ENCODE results near the gene ISX. TPM values are rescaled to one million over a fixed set of nuclear protein-coding genes. Genes with fewer than 3 reads are reported as not detected.

Gene ISX
- total RNA-seq, 2 experiments from 2014 or later = not detected

DNA sequence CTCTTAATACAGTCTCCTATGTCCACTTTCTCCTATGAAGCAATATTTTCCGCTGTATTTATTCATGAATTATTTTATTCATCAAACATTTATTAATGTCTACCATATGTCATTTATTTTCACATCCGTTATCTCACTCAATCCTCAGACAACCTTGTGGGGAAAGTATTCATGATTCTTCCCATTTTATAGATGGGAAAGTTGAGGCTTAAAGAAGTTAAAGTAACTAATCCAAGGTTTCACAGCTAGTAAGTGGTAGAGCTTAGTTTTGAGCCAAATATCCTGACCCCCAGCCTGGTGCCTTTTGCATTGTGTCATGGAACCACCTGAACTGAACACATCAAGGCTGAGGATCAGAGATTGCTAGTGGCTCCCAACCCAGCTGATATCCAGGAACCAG is 66.6 kb downstream of the ISX start:
- no peak overlapping the region for H3K27ac ChIP-seq (ENCODE audit: low read depth in 1 of 2, low read length in 2 of 2)
- CTCF ChIA-PET = no interaction called here

GRCh38 chr22:35133702-35134380 is 67.9 kb downstream of the ISX start:
- no peaks in the 10 kb centered on the region for H3K4me1 Mint-ChIP-seq (ENCODE audit: low read depth)

More for the DNA sequence above, 66.6 kb downstream of the ISX start:
- ATAC-seq (ENCODE audit: poor library complexity) = no peak
- H3K4me3 ChIP-seq (ENCODE audit: low read length) = no peak overlapping the region
- POLR2A ChIA-PET = no interaction called here
- no peak overlapping the region for H3K27ac Mint-ChIP-seq
- H3K9me3 ChIP-seq (ENCODE audit: control insufficient read depth in 1 of 2, insufficient read depth in 1 of 2, low read length in 2 of 2) = no peaks in the 10 kb centered on the region
- no peak overlapping the region for H3K4me3 Mint-ChIP-seq
- H3K27me3 Mint-ChIP-seq = peaks cover 57% of the 10 kb centered on the region
- H3K4me1 ChIP-seq (ENCODE audit: insufficient read depth, low read length) = no peaks in the 10 kb centered on the region
- H3K4me1 Mint-ChIP-seq (ENCODE audit: low read depth) = no peaks in the 10 kb centered on the region
- intact Hi-C loops (cut with DNase I, micrococcal nuclease) = no loop called here
- peaks cover 21 to 29% of the 10 kb centered on the region in 2 experiments for H3K27me3 ChIP-seq (ENCODE audit: control insufficient read depth in 1 of 2, insufficient read depth in 2 of 2, low read length in 2 of 2)
- no peaks in the 10 kb centered on the region for H3K36me3 Mint-ChIP-seq (ENCODE audit: low read depth)
- no peak for TF ChIP-seq CTCF (IDR thresholded peaks at IDR 0.05)
- H3K9me3 Mint-ChIP-seq = no peaks in the 10 kb centered on the region
- no peak for DNase-seq
- no peaks in the 10 kb centered on the region for H3K36me3 ChIP-seq (ENCODE audit: insufficient read depth, low read length)

DNA sequence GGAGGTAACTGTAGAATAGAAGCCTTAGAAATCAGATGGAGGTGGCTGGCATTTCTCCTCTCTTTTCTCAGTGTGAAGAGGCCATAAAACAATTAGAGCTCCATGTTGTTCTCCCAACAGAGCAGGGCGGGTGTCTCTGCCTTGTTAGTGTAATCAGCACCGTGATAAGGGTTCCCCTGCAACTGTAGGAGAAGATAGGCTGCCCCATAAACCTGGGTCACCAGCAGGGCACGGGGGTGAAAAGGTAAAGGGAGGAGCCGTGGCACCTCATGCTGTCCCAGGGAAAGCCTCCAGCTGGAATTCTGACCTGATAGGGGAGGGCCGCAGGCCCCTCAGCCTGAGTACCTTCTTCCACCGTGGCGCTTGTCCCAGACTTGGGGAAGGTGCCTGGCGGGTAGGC is 68.7 kb downstream of the ISX start:
- H3K4me3 ChIP-seq (ENCODE audit: low read length) = no peak overlapping the region
- Mint-ChIP-seq H3K4me3 (no peak overlapping the region), H3K27me3 (peaks cover 55% of the 10 kb centered on the region), H3K9me3 (no peaks in the 10 kb centered on the region), H3K36me3 (ENCODE audit: low read depth) (no peaks in the 10 kb centered on the region), H3K4me1 (ENCODE audit: low read depth) (no peaks in the 10 kb centered on the region), H3K27ac (no peak overlapping the region)
- intact Hi-C loops (cut with DNase I, micrococcal nuclease) = no loop called here
- no peak for TF ChIP-seq CTCF (IDR thresholded peaks at IDR 0.05)
- no peaks in the 10 kb centered on the region for H3K9me3 ChIP-seq (ENCODE audit: control insufficient read depth in 1 of 2, insufficient read depth in 1 of 2, low read length in 2 of 2)
- H3K27me3 ChIP-seq (ENCODE audit: control insufficient read depth in 1 of 2, insufficient read depth in 2 of 2, low read length in 2 of 2) = peaks cover 19 to 21% of the 10 kb centered on the region in 2 experiments
- POLR2A ChIA-PET = no interaction called here
- CTCF ChIA-PET = no interaction called here
- H3K36me3 ChIP-seq (ENCODE audit: insufficient read depth, low read length) = no peaks in the 10 kb centered on the region
- H3K27ac ChIP-seq (ENCODE audit: low read depth in 1 of 2, low read length in 2 of 2) = no peak overlapping the region
- DNase-seq (no peak), ATAC-seq (ENCODE audit: poor library complexity) (no peak)
- H3K4me1 ChIP-seq (ENCODE audit: insufficient read depth, low read length) = no peaks in the 10 kb centered on the region

More at GRCh38 chr22:35133702-35134380, 67.9 kb downstream of the ISX start:
- ATAC-seq (ENCODE audit: poor library complexity) (no peak), DNase-seq (no peak)
- intact Hi-C loops (cut with DNase I, micrococcal nuclease) = no loop called here
- H3K27ac ChIP-seq (ENCODE audit: low read depth in 1 of 2, low read length in 2 of 2) = no peak overlapping the region
- no peak for TF ChIP-seq CTCF (IDR thresholded peaks at IDR 0.05)
- H3K4me3 Mint-ChIP-seq = no peak overlapping the region
- POLR2A ChIA-PET = no interaction called here
- peaks cover 55% of the 10 kb centered on the region for H3K27me3 Mint-ChIP-seq
- no peak overlapping the region for H3K27ac Mint-ChIP-seq
- CTCF ChIA-PET = no interaction called here
- no peaks in the 10 kb centered on the region for H3K9me3 Mint-ChIP-seq
- H3K9me3 ChIP-seq (ENCODE audit: control insufficient read depth in 1 of 2, insufficient read depth in 1 of 2, low read length in 2 of 2) = no peaks in the 10 kb centered on the region
- peaks cover 19 to 25% of the 10 kb centered on the region in 2 experiments for H3K27me3 ChIP-seq (ENCODE audit: control insufficient read depth in 1 of 2, insufficient read depth in 2 of 2, low read length in 2 of 2)
- H3K4me1 ChIP-seq (ENCODE audit: insufficient read depth, low read length) = no peaks in the 10 kb centered on the region
- H3K36me3 ChIP-seq (ENCODE audit: insufficient read depth, low read length) = no peaks in the 10 kb centered on the region
- H3K4me3 ChIP-seq (ENCODE audit: low read length) = no peak overlapping the region
- H3K36me3 Mint-ChIP-seq (ENCODE audit: low read depth) = no peaks in the 10 kb centered on the region
